ENCODE measurements around the gene C20orf204. TPM values are rescaled to one million over a fixed set of nuclear protein-coding genes. Genes with fewer than 3 reads are reported as not detected.

Gene C20orf204
- total and polyA plus RNA-seq, 10 of the 15 experiments (the other 5 are each of a cell fraction or from before 2014, with no cell fraction given): 0.24 to 56.0 (median 12.4) TPM

- POLR2A ChIA-PET: interaction anchor here (0.6 kb wide), 1 partner anchor 10 kb away, joined by 4 read pairs; no protein-coding TSS in a partner anchor
- TF ChIP-seq POLR2AphosphoS5 (IDR thresholded peaks at IDR 0.05; ENCODE audit: low read length) (peak; percentile 56; the same call in 1 of the 2 replicates), BCL3 (IDR thresholded peaks at IDR 0.05; ENCODE audit: borderline replicate concordance, insufficient read depth, low read depth, low read length, poor library complexity, severe bottlenecking) (peak; percentile 14), POLR2A (IDR thresholded peaks at IDR 0.05; ENCODE audit: low read depth, low read length) (peak; percentile 64), PAX8 (IDR thresholded peaks at IDR 0.05) (no peak), MTA2 (IDR thresholded peaks at IDR 0.05; ENCODE audit: low read depth) (no peak), TARDBP (IDR thresholded peaks at IDR 0.05; ENCODE audit: borderline replicate concordance) (0 out of 2 replicates have a peak, but pooled peaks have one; percentile 20)
- FAIRE-seq: no peak
Measured at GRCh38 chr20:64021124-64021975, 14.6 kb upstream of the C20orf204 start.

More at GRCh38 chr20:64021124-64021975, 14.6 kb upstream of the C20orf204 start:
- peaks cover 54 to 60% of the 10 kb centered on the region in 2 experiments for H3K36me3 ChIP-seq (ENCODE audit: control insufficient read depth in 2 of 2, insufficient read depth in 2 of 2, low read length in 1 of 2)
- intact Hi-C loops (cut with micrococcal nuclease; ENCODE audit: unreplicated experiment) (no loop called here), in situ Hi-C loops (cut with MboI) (no loop called here)
- H3K4me2 ChIP-seq (ENCODE audit: control insufficient read depth, insufficient read depth): no peak overlapping the region
- no peaks in the 10 kb centered on the region for H3K79me2 ChIP-seq (ENCODE audit: control insufficient read depth, insufficient read depth, low read length)
- no peaks in the 10 kb centered on the region; the same call in 2 of the 3 replicates for H3K9me3 ChIP-seq (replicated peaks; ENCODE audit: control insufficient read depth, insufficient read depth, low read length)
- no peak overlapping the region for H3K9ac ChIP-seq (ENCODE audit: control insufficient read depth, insufficient read depth, low read length)
- H3K4me1 ChIP-seq (ENCODE audit: control insufficient read depth, insufficient read depth, low read length): no peaks in the 10 kb centered on the region
- no peak for ATAC-seq
- no peak overlapping the region for H3K27ac ChIP-seq (ENCODE audit: control insufficient read depth, insufficient read depth)
- RAD21 ChIA-PET (ENCODE audit: unreplicated experiment): no interaction called here
- H2AFZ ChIP-seq (ENCODE audit: control insufficient read depth, low read depth, low read length): no peak overlapping the region
- H3K27me3 ChIP-seq (replicated peaks in 1 of 2; ENCODE audit: control insufficient read depth in 2 of 2, insufficient read depth in 2 of 2, low read length in 1 of 2): no peaks in the 10 kb centered on the region
- no peaks in the 10 kb centered on the region for H4K20me1 ChIP-seq (ENCODE audit: control insufficient read depth, insufficient read depth)
- no TSS peak for BruUV-seq (replicated peaks)
- CTCF ChIA-PET: no interaction called here
- WGBS (ENCODE audit: insufficient coverage, insufficient replicate concordance, low lambda C conversion rate, missing lambda C conversion rate): 94% methylated on average over 36 of the region's 36 CpGs
- DNase-seq (ENCODE audit: low read depth, low spot score): no peak
- SMC1A ChIA-PET (ENCODE audit: uncharacterized antibody, unreplicated experiment): no interaction called here
- H3K4me3 ChIP-seq: no peak overlapping the region

Data from GM12878 (cell line).